ENCODE data around the gene CAPS2. TPM values are rescaled to one million over a fixed set of nuclear protein-coding genes. Genes with fewer than 3 reads are reported as not detected.

CAPS2 gene
- total RNA-seq, 2 experiments from 2014 or later = 2.3 to 2.6 TPM

DNA sequence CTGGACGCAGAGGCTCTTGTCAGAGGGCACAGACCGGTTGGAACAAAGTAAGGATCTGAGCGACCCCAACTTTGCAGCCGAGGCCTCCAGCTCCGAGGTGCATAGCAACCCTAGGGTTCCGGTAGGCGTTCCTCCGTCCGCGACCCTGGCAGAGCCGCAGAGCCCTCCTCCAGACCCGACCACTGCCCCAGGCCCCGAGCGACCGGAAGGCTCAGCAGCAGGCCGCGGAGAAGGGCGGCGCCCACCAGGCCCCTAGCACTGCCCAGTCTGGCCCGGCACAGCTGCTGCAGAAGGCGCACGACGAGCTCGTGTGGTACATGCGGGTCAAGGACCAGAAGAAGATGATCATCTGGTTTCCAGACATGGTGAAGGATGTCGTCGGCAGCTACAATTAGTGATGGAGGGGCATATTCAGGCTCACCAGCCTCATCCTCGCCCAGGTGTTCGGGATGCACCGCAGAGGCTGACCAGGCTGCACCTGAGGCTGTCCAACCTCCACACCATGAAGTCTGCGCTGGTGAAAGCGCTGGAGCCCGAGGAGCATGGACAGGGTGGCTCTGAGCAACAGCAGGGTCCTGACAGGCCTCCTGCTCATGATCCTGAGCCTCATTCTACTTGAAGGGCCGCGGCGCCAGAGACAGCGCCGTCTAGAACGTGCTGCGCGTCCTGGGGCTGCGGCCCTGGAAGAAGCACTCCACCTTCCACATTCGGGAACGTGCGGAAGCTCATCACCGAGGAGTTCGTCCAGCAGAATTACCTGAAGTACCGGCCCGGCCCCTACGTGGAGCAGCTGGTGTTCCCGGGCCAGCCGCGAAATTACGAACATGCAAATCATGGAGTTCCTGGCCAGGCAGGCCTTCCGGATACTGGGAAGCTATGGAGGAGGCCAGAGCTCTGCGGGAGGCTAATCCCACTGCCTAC, 24.5 kb downstream of the CAPS2 start:
- Mint-ChIP-seq H3K27me3 (no peaks in the 10 kb centered on the region), H3K4me1 (no peaks in the 10 kb centered on the region), H3K27ac (no peak overlapping the region), H3K36me3 (ENCODE audit: low read depth) (no peaks in the 10 kb centered on the region), H3K9me3 (ENCODE audit: low read depth) (no peaks in the 10 kb centered on the region), H3K4me3 (no peak overlapping the region)
- ATAC-seq = no peak
- intact Hi-C loops (cut with DNase I, micrococcal nuclease) = loop anchor here in 1 of 2 experiments (2.0 kb wide), 1 partner anchor 21 kb away; no protein-coding TSS in a partner anchor
- no peak for DNase-seq
- POLR2A ChIA-PET = no interaction called here
- CTCF ChIA-PET = interaction anchor here (0.6 to 1.1 kb wide), 2 partner anchors 29 to 1348 kb away, joined by 3 to 5 read pairs; partner anchors contain the start of gene GLIPR1L1

DNA sequence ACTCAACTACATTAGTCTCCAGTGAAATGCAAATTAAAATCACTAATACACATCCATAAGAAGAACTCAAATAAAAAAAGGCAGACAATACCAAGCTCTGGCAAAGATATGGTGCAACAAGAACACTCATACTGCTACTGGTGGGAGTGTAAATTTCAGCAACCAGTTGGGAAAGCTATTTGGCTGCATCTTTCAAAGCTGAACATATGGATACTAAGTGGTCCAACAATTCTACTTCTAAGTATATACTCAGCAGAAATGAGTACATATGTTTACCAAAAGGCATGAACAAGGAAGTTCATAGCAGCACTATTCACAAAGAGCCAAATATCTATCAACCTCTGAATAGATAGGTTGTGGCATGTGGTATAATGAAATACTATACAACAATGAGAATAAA, 27.3 kb downstream of the CAPS2 start:
- Mint-ChIP-seq H3K4me1 (no peaks in the 10 kb centered on the region), H3K36me3 (ENCODE audit: low read depth) (no peaks in the 10 kb centered on the region), H3K27me3 (no peaks in the 10 kb centered on the region), H3K4me3 (no peak overlapping the region), H3K27ac (no peak overlapping the region), H3K9me3 (ENCODE audit: low read depth) (no peaks in the 10 kb centered on the region)
- intact Hi-C loops (cut with DNase I, micrococcal nuclease) = no loop called here
- ATAC-seq (no peak), DNase-seq (no peak)
- ChIA-PET POLR2A (no interaction called here), CTCF (no interaction called here)

GRCh38 chr12:75302225-75302624, 27.9 kb downstream of the CAPS2 start:
- Mint-ChIP-seq H3K4me1 (no peaks in the 10 kb centered on the region), H3K27ac (no peak overlapping the region), H3K9me3 (ENCODE audit: low read depth) (no peaks in the 10 kb centered on the region), H3K4me3 (no peak overlapping the region), H3K36me3 (ENCODE audit: low read depth) (no peaks in the 10 kb centered on the region), H3K27me3 (no peaks in the 10 kb centered on the region)
- ChIA-PET POLR2A (no interaction called here), CTCF (interaction anchor here (1.1 to 1.4 kb wide), 2 partner anchors 11 to 32 kb away, joined by 3 read pairs; partner anchors contain the start of gene GLIPR1L1)
- intact Hi-C loops (cut with DNase I, micrococcal nuclease) = no loop called here
- no peak for DNase-seq
- ATAC-seq = no peak

DNA sequence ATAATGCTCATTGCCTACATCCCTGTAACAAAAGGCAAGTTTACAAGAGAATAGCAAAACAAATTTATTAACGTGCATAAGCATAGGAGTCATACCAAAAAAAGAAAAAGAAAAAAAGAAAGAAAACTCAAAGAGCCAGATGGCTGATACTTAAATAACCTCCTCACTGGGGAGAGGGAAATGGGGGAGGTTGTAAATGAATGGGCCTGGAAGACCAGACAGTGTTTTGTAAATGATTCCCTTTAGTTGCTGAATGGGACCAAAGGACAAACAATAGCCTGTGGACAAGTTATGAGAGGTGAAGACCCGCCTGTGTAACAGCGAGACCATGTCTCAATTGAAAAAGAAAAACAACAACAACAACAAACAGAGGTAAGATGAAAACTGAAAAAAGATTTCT, 35.3 kb downstream of the CAPS2 start:
- CTCF ChIA-PET = no interaction called here
- Mint-ChIP-seq H3K9me3 (ENCODE audit: low read depth) (no peaks in the 10 kb centered on the region), H3K27me3 (no peaks in the 10 kb centered on the region), H3K4me3 (no peak overlapping the region), H3K4me1 (no peaks in the 10 kb centered on the region), H3K27ac (no peak overlapping the region), H3K36me3 (ENCODE audit: low read depth) (no peaks in the 10 kb centered on the region)
- intact Hi-C loops (cut with DNase I, micrococcal nuclease) = loop anchor here in 1 of 2 experiments (5.0 kb wide), 1 partner anchor 607 kb away; no protein-coding TSS in a partner anchor
- DNase-seq = no peak
- no peak for ATAC-seq
- POLR2A ChIA-PET = no interaction called here

DNA sequence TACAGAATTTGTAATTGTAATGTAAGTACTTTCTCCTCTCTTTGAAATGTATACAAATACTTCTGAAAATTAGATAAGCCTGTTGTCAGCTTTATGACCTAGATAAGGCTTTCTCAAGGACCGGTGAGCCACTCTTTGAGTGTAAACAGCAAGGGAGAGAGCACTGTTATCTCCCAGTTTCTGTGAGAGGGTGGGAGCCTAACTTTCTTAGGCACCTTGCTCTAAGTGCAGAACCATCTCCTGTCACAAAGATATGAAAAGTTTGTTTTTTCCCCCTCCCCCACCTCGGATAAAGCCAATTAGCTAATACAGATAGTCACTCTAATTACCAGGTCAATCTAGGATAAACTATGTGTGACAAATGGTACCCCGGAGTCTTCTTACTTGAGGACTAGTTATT, 35.8 kb downstream of the CAPS2 start:
- ChIA-PET CTCF (no interaction called here), POLR2A (no interaction called here)
- no peaks in the 10 kb centered on the region for H3K4me1 Mint-ChIP-seq
- H3K9me3 Mint-ChIP-seq (ENCODE audit: low read depth) = no peaks in the 10 kb centered on the region
- intact Hi-C loops (cut with DNase I, micrococcal nuclease) = loop anchor here in 1 of 2 experiments (5.0 kb wide), 1 partner anchor 607 kb away; no protein-coding TSS in a partner anchor
- H3K4me3 Mint-ChIP-seq = no peak overlapping the region
- H3K27me3 Mint-ChIP-seq = no peaks in the 10 kb centered on the region
- DNase-seq = no peak
- no peak for ATAC-seq
- H3K27ac Mint-ChIP-seq = no peak overlapping the region
- no peaks in the 10 kb centered on the region for H3K36me3 Mint-ChIP-seq (ENCODE audit: low read depth)

DNA sequence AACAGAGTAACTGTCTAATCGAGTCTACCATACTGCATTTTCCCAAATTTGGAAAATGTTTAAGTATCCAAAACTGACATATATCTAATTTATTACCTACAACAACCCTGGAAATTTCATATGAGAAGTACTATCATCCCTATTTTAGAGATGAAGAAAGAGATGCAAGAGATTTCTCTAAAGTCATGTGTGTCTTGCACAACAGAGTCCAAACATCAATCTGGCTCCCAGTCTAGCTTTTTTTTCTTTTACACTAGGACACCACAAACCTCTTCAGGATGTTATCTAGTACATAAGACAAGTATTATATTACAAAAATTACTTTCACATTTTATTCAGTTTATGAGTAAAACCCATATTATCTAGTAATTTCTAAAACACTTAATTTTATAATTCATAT, 39.1 kb downstream of the CAPS2 start:
- Mint-ChIP-seq H3K4me3 (no peak overlapping the region), H3K36me3 (ENCODE audit: low read depth) (no peaks in the 10 kb centered on the region), H3K9me3 (ENCODE audit: low read depth) (no peaks in the 10 kb centered on the region), H3K27ac (no peak overlapping the region), H3K27me3 (no peaks in the 10 kb centered on the region), H3K4me1 (no peaks in the 10 kb centered on the region)
- DNase-seq (no peak), ATAC-seq (no peak)
- intact Hi-C loops (cut with DNase I, micrococcal nuclease) = loop anchor here in 1 of 2 experiments (5.0 kb wide), 1 partner anchor 604 kb away; no protein-coding TSS in a partner anchor
- CTCF ChIA-PET = no interaction called here
- POLR2A ChIA-PET = no interaction called here

DNA sequence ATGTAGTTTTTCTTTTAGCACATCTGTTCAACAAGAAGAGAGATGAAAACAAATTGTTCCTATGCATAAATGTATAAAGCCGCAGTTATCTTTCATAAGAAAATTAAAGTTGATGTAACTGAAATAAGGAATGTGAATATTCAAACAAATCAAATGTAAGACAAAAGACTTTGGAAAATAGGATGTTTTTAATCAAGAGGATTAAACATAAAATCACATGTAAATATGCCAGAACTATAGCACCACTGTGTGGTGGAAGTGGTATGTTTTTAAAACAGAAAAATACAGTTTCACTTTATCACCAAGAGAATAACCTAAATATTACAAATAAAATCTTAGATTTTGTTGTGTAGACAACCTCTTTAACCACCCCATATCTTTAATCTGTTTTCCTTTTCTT, 40.4 kb downstream of the CAPS2 start:
- Mint-ChIP-seq H3K27ac (no peak overlapping the region), H3K36me3 (ENCODE audit: low read depth) (no peaks in the 10 kb centered on the region), H3K4me3 (no peak overlapping the region), H3K27me3 (no peaks in the 10 kb centered on the region), H3K9me3 (ENCODE audit: low read depth) (no peaks in the 10 kb centered on the region), H3K4me1 (no peaks in the 10 kb centered on the region)
- intact Hi-C loops (cut with DNase I, micrococcal nuclease) = loop anchor here (1.0 to 5.0 kb wide), 3 partner anchors 487 to 602 kb away; no protein-coding TSS in a partner anchor
- no peak for DNase-seq
- ATAC-seq = no peak
- ChIA-PET CTCF (no interaction called here), POLR2A (no interaction called here)

GRCh38 chr12:75288860-75289259, 41.3 kb downstream of the CAPS2 start:
- Mint-ChIP-seq H3K36me3 (ENCODE audit: low read depth) (no peaks in the 10 kb centered on the region), H3K27ac (no peak overlapping the region), H3K9me3 (ENCODE audit: low read depth) (no peaks in the 10 kb centered on the region), H3K27me3 (no peaks in the 10 kb centered on the region), H3K4me1 (no peaks in the 10 kb centered on the region), H3K4me3 (no peak overlapping the region)
- intact Hi-C loops (cut with DNase I, micrococcal nuclease) = loop anchor here in 1 of 2 experiments (1.0 to 2.0 kb wide), 2 partner anchors 486 to 600 kb away; no protein-coding TSS in a partner anchor
- ATAC-seq (no peak), DNase-seq (no peak)
- ChIA-PET CTCF (interaction anchor here (0.5 to 2.1 kb wide), 3 partner anchors 9 to 600 kb away, joined by 3 to 4 read pairs (median 3); no protein-coding TSS in a partner anchor), POLR2A (no interaction called here)

GRCh38 chr12:75275702-75276101, 54.4 kb downstream of the CAPS2 start:
- no peaks in the 10 kb centered on the region for H3K9me3 Mint-ChIP-seq (ENCODE audit: low read depth)
- H3K4me3 Mint-ChIP-seq = no peak overlapping the region
- DNase-seq (no peak), ATAC-seq (no peak)
- no peaks in the 10 kb centered on the region for H3K27me3 Mint-ChIP-seq
- ChIA-PET POLR2A (no interaction called here), CTCF (interaction anchor here (1.6 kb wide), 1 partner anchor 8 kb away, joined by 7 read pairs; no protein-coding TSS in a partner anchor)
- no peak overlapping the region for H3K27ac Mint-ChIP-seq
- no peaks in the 10 kb centered on the region for H3K36me3 Mint-ChIP-seq (ENCODE audit: low read depth)
- no peaks in the 10 kb centered on the region for H3K4me1 Mint-ChIP-seq
- intact Hi-C loops (cut with DNase I, micrococcal nuclease) = no loop called here

DNA sequence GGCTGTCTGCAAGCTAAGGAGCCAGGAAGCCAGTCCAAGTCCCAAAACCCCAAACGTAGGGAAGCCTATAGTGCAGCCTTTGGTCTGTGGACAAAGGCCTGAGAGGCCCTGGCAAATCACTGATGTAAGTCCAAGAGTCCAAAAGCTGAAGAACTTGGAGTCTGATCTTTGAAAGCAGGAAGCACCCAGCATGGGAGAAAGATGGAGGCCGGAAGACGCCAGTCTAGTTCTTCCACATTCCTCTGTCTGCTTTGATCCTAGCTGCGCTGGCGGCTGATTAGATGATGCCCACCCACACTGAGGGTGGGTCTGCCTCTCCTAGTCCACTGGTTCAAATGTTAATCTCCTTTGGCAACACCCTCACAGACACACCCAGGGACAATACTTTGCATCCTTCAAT, 58.5 kb downstream of the CAPS2 start:
- ATAC-seq = no peak

GRCh38 chr12:75270157-75270556, 60.0 kb downstream of the CAPS2 start:
- Mint-ChIP-seq H3K4me3 (no peak overlapping the region), H3K27ac (no peak overlapping the region), H3K9me3 (ENCODE audit: low read depth) (peaks cover 1% of the 10 kb centered on the region), H3K36me3 (ENCODE audit: low read depth) (no peaks in the 10 kb centered on the region), H3K27me3 (peaks cover 2% of the 10 kb centered on the region), H3K4me1 (no peaks in the 10 kb centered on the region)
- POLR2A ChIA-PET = no interaction called here
- CTCF ChIA-PET = no interaction called here
- DNase-seq = no peak
- no peak for ATAC-seq
- intact Hi-C loops (cut with DNase I, micrococcal nuclease) = no loop called here

More for the DNA sequence above, 58.5 kb downstream of the CAPS2 start:
- no peak for DNase-seq
- H3K4me3 Mint-ChIP-seq = no peak overlapping the region
- CTCF ChIA-PET = no interaction called here
- intact Hi-C loops (cut with DNase I, micrococcal nuclease) = no loop called here
- no peaks in the 10 kb centered on the region for H3K4me1 Mint-ChIP-seq
- H3K9me3 Mint-ChIP-seq (ENCODE audit: low read depth) = no peaks in the 10 kb centered on the region
- H3K36me3 Mint-ChIP-seq (ENCODE audit: low read depth) = no peaks in the 10 kb centered on the region
- H3K27me3 Mint-ChIP-seq = no peaks in the 10 kb centered on the region
- no peak overlapping the region for H3K27ac Mint-ChIP-seq
- POLR2A ChIA-PET = no interaction called here

GRCh38 chr12:75269209-75269608, 60.9 kb downstream of the CAPS2 start:
- ATAC-seq (no peak), DNase-seq (no peak)
- H3K4me1 Mint-ChIP-seq = no peaks in the 10 kb centered on the region
- intact Hi-C loops (cut with DNase I, micrococcal nuclease) = no loop called here
- H3K27me3 Mint-ChIP-seq = peaks cover 2% of the 10 kb centered on the region
- ChIA-PET CTCF (no interaction called here), POLR2A (no interaction called here)
- no peaks in the 10 kb centered on the region for H3K36me3 Mint-ChIP-seq (ENCODE audit: low read depth)
- H3K4me3 Mint-ChIP-seq = no peak overlapping the region
- H3K27ac Mint-ChIP-seq = no peak overlapping the region
- H3K9me3 Mint-ChIP-seq (ENCODE audit: low read depth) = peaks cover 1% of the 10 kb centered on the region
